GM19397 (cell line): ENCODE results near the gene HNRNPF.
A peak's percentile ranks its signal among the peaks of the same experiment; 100 is the strongest.
"Not testable (repeated sequence)": the region's sequence is repeated elsewhere in the genome, so short reads cannot be mapped to it uniquely, and the experiment has no call there.

Source experiments
- ATAC-seq: cut with Tn5 transposase; IDR thresholded peaks from one replicate; pipeline ENCODE4 v1.9.1; 2021; ENCODE audit warnings: mild to moderate bottlenecking, moderate library complexity; ENCODE audit not compliant: unreplicated experiment

Gene HNRNPF

GRCh38 chr10:43408710-43409384, at the start of gene HNRNPF:
TSS of gene HNRNPF (minus strand) at chr10:43409186. CDS start at chr10:43387884, 21,302 bp downstream.
- peak; percentile 72 for ATAC-seq

- ATAC-seq = no peak
These were observed 49.2 kb upstream of the HNRNPF start for GRCh38 chr10:43458227-43458626.

- ATAC-seq = not testable (repeated sequence)
These were observed 47.6 kb upstream of the HNRNPF start for GRCh38 chr10:43456561-43456960.

- ATAC-seq = not testable (repeated sequence)
These were observed 45.0 kb upstream of the HNRNPF start for GRCh38 chr10:43454025-43454424.

- ATAC-seq = no peak
These were observed 44.4 kb upstream of the HNRNPF start for GRCh38 chr10:43453266-43453831.

GRCh38 chr10:43452356-43452914, 43.4 kb upstream of the HNRNPF start:
- ATAC-seq = no peak

GRCh38 chr10:43448742-43449141, 39.8 kb upstream of the HNRNPF start:
- ATAC-seq = no peak

- not testable (repeated sequence) for ATAC-seq
These were observed 37.4 kb upstream of the HNRNPF start for GRCh38 chr10:43446219-43447017.

GRCh38 chr10:43444897-43445466, 36.0 kb upstream of the HNRNPF start:
- no peak for ATAC-seq

- ATAC-seq = no peak
These were observed 35.3 kb upstream of the HNRNPF start for GRCh38 chr10:43444323-43444722.

GRCh38 chr10:43440463-43441134, 31.6 kb upstream of the HNRNPF start:
- no peak for ATAC-seq

- no peak for ATAC-seq
These were observed 28.3 kb upstream of the HNRNPF start for GRCh38 chr10:43437141-43437870.

- peak; percentile 98 for ATAC-seq
These were observed 27.5 kb upstream of the HNRNPF start, which contains the start of gene ZNF487 for GRCh38 chr10:43436291-43437140. TSS of gene ZNF487 (plus strand) at chr10:43437111. CDS start at chr10:43475814, 38,703 bp downstream.

- ATAC-seq = no peak
These were observed 22.1 kb upstream of the HNRNPF start for GRCh38 chr10:43430926-43431663.

GRCh38 chr10:43427166-43427825, 18.3 kb upstream of the HNRNPF start:
- peak; percentile 59 for ATAC-seq

GRCh38 chr10:43426476-43426875, 17.5 kb upstream of the HNRNPF start:
- ATAC-seq = not testable (repeated sequence)

- ATAC-seq = no peak
These were observed 15.4 kb upstream of the HNRNPF start for GRCh38 chr10:43424416-43424815.

- not testable (repeated sequence) for ATAC-seq
These were observed 13.0 kb upstream of the HNRNPF start for GRCh38 chr10:43421944-43422343.
